ENCODE results near the gene MBD5.

- TF ChIP-seq CTCF (conservative IDR thresholded peaks at IDR 0.05; ENCODE audit: low read depth, low read length) (no peak), EZH2phosphoT487 (IDR thresholded peaks at IDR 0.05; ENCODE audit: borderline replicate concordance, low read length) (no peak), EZH2 (IDR thresholded peaks at IDR 0.05; ENCODE audit: low read length, unreplicated experiment) (no peak)
Observed at GRCh38 chr2:148483665-148484064, 462.8 kb downstream of the MBD5 start.
